GM06990 (cell line): ENCODE results near the gene WNT5A.

Experiments
- DNase-seq: peaks from one replicate; pipeline ENCODE4 v3.0.0-alpha.2; 2011; ENCODE audit not compliant: insufficient read length; ENCODE audit errors: extremely low read depth
- H3K27me3 ChIP-seq: replicated peaks from 2 replicates; pipeline ENCODE4 v1.6.0; 2011; ENCODE audit warnings: low read length; ENCODE audit not compliant: control insufficient read depth, insufficient read depth
- H3K36me3 ChIP-seq: 2 replicates; pipeline ENCODE4 v1.5.1; 2011; ENCODE audit warnings: low read length; ENCODE audit not compliant: control insufficient read depth, insufficient read depth
- H3K4me3 ChIP-seq: replicated peaks from 2 replicates; pipeline ENCODE4 v1.5.1; 2011; ENCODE audit warnings: low read depth, mild to moderate bottlenecking, control low read depth, low read length
- TF ChIP-seq, protein P1 (sequence below): IDR thresholded peaks from 2 replicates; pipeline ENCODE4 v1.5.1; 2011; ENCODE audit warnings: low read length, control low read depth, mild to moderate bottlenecking, inconsistent platforms; ENCODE audit not compliant: insufficient read depth, poor library complexity, severe bottlenecking

The WNT5A gene

DNA sequence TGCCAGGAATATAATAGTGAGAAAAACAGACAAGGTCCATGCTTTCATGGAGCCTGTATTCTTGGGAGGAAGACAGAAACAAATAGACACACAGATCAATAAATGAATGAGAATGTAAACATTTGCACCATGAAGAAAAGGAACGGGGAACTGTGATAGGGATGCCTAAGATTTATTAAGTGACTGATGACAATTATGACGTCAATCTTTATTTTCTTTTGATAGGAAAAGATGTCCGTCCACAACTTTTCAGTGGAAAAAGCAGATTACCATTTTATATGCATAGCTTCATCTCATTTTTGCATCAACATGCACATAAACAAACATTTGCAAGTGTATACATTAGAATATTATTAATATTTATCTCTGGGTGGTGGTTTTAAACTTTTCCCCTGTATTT lies 27.9 kb upstream of the WNT5A start:
- no peaks in the 10 kb centered on the region for H3K27me3 ChIP-seq
- no peaks in the 10 kb centered on the region for H3K36me3 ChIP-seq
- no peak for DNase-seq
- H3K4me3 ChIP-seq: no peak overlapping the region
- TF ChIP-seq, protein P1, sequence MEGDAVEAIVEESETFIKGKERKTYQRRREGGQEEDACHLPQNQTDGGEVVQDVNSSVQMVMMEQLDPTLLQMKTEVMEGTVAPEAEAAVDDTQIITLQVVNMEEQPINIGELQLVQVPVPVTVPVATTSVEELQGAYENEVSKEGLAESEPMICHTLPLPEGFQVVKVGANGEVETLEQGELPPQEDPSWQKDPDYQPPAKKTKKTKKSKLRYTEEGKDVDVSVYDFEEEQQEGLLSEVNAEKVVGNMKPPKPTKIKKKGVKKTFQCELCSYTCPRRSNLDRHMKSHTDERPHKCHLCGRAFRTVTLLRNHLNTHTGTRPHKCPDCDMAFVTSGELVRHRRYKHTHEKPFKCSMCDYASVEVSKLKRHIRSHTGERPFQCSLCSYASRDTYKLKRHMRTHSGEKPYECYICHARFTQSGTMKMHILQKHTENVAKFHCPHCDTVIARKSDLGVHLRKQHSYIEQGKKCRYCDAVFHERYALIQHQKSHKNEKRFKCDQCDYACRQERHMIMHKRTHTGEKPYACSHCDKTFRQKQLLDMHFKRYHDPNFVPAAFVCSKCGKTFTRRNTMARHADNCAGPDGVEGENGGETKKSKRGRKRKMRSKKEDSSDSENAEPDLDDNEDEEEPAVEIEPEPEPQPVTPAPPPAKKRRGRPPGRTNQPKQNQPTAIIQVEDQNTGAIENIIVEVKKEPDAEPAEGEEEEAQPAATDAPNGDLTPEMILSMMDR: no peak

DNA sequence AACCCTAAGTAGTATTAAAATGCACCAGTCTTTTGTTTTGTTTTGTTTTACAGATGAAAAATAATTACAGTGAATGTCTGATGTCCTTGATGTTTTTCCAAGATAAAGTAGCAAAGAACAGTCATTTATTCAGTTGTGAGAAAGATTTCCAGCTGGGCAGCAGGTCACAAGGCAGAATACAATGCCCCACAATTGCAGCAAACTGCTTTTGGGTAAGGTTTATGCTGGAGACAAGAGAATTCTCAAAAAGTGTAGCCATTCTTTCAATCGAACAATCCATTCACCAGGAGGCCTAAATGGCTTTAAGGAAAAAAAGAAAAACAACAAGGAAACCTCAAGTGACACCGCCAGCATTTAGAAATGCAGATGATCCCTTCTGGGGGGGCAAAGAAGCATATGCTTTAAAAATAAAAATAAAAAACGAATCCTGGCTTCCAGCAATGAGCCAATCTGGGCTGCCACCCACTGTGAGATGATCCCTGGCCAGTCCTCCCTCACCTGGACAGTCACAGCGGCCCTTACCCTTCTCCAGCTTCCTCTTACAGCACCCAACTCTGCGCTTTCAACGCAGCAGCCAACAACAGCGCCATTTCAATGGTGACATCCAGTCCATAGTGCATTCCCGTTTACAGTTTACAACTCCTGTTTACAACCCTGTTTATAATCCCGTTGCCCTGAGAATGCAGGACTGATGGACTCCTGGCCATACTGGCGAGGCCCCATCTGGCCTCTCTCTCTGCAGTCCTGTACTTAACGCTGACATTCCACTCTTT lies 25.7 kb upstream of the WNT5A start:
- TF ChIP-seq, protein P1: no peak
- no peaks in the 10 kb centered on the region for H3K36me3 ChIP-seq
- H3K4me3 ChIP-seq: no peak overlapping the region
- DNase-seq: no peak
- H3K27me3 ChIP-seq: no peaks in the 10 kb centered on the region

DNA sequence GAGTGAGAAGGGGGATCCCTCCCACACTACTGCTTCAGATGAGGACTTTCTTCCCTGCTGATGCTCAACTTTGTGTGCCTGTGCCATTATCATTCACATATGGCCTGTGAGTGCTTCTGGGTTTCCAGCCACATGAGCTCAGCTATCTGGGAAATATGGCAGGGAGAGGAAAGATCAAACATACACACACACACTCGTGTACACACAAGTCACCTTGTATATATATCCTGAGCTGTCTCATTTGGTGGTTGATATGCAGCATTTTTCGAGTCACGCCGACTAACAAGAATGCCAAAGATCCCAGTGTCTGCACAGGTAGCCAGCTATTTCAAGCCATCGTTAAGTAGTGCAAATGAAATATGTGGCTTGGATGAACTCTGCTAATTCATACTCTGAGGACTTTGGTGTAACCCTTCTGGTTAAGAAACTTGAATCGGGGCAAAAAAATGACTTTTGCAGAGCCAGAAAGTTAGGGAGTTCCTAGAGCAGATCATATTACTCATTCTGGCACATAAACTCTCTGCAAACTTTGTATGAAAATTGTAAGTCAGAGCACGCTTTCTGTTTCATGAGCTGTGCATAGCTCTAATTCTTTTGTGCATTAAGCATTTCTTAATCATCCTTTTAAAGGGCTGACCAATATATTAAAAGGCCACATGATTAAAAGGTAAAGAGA lies 24.9 kb upstream of the WNT5A start:
- Histone ChIP-seq H3K4me3 (no peak overlapping the region), H3K27me3 (no peaks in the 10 kb centered on the region), H3K36me3 (no peaks in the 10 kb centered on the region)
- TF ChIP-seq, protein P1: no peak
- DNase-seq: no peak

DNA sequence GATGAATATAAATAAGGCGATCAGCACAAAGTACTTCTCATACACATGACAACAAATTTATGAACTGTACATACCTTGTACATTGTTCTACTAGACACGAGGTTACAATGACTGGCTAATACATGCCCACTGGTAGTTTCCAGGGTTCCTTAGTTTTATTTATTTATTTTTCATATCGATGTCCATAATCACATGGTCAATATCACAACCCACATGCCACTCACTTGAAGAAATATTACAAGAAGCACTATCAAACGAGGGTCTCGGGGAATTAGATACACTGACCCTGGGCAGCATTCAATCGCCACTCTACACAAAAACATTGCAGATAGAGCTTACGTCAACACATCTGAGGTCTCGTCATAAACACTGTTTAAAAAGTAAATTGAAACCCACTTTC lies 21.2 kb upstream of the WNT5A start:
- Histone ChIP-seq H3K36me3 (no peaks in the 10 kb centered on the region), H3K4me3 (no peak overlapping the region), H3K27me3 (no peaks in the 10 kb centered on the region)
- DNase-seq: no peak
- TF ChIP-seq, protein P1: no peak

- no peaks in the 10 kb centered on the region for H3K27me3 ChIP-seq
- H3K4me3 ChIP-seq: no peak overlapping the region
- H3K36me3 ChIP-seq: no peaks in the 10 kb centered on the region
- no peak for DNase-seq
- TF ChIP-seq, protein P1: no peak
These were observed 20.7 kb upstream of the WNT5A start for GRCh38 chr3:55507808-55508207.
